HepG2 (cell line): ENCODE results near the gene HELZ2. TPM values are rescaled to one million over a fixed set of nuclear protein-coding genes. Genes with fewer than 3 reads are reported as not detected.
A peak's percentile ranks its signal among the peaks of the same experiment; 100 is the strongest.

ENCODE experiments used
- ATAD3A ChIP-seq: sonication (generic); formaldehyde crosslinking; IDR thresholded peaks from 2 replicates; pipeline ENCODE4 v1.4.0; 2020; ENCODE audit warnings: missing genetic modification reagents
- BORCS8-MEF2B ChIP-seq: sonication (generic); formaldehyde crosslinking; IDR thresholded peaks from 2 replicates; pipeline ENCODE4 v1.8.0; 2022; ENCODE audit warnings: mild to moderate bottlenecking, missing genetic modification reagents
- ELF3 ChIP-seq: IDR thresholded peaks from 2 replicates; pipeline ENCODE4 v1.6.1; 2016; ENCODE audit warnings: missing genetic modification reagents, missing compliant biosample characterization
- ETV5 ChIP-seq: IDR thresholded peaks from 2 replicates; pipeline ENCODE4 v1.6.1; 2018; ENCODE audit warnings: missing biosample characterization, missing genetic modification reagents, inconsistent platforms, borderline replicate concordance
- FOXM1 ChIP-seq: sonication (generic); formaldehyde crosslinking; IDR thresholded peaks from 2 replicates; pipeline ENCODE4 v1.5.0; 2020; ENCODE audit warnings: missing genetic modification reagents
- KAT8 ChIP-seq: IDR thresholded peaks from 2 replicates; pipeline ENCODE4 v1.6.1; 2016; ENCODE audit warnings: missing genetic modification reagents, missing compliant biosample characterization
- PLRG1 ChIP-seq: fragments of 450-650 bp; conservative IDR thresholded peaks from 2 replicates; pipeline ENCODE4 v1.6.1; 2016
- PRMT3 ChIP-seq: sonication (generic); formaldehyde crosslinking; IDR thresholded peaks from 2 replicates; pipeline ENCODE4 v1.8.1; 2022; ENCODE audit warnings: low read depth, mild to moderate bottlenecking, moderate library complexity, missing genetic modification reagents, borderline replicate concordance
- SATB2 ChIP-seq: sonication (generic); formaldehyde crosslinking; IDR thresholded peaks from 2 replicates; pipeline ENCODE4 v1.5.0; 2020; ENCODE audit warnings: missing genetic modification reagents
- SIN3B ChIP-seq: fragments of 150-350 bp; IDR thresholded peaks from 2 replicates; pipeline ENCODE4 v1.6.1; 2014; ENCODE audit warnings: low read length
- TP53 ChIP-seq: sonication (generic); formaldehyde crosslinking; conservative IDR thresholded peaks from 2 replicates; pipeline ENCODE4 v1.4.0; 2020; ENCODE audit warnings: missing genetic modification reagents
- ZNF235 ChIP-seq: sonication (generic); formaldehyde crosslinking; IDR thresholded peaks from 2 replicates; pipeline ENCODE4 v1.8.1; 2023; ENCODE audit warnings: mild to moderate bottlenecking, missing genetic modification reagents, borderline replicate concordance
- ZNF572 ChIP-seq: sonication (generic); formaldehyde crosslinking; IDR thresholded peaks from 2 replicates; pipeline ENCODE4 v1.5.1; 2020; ENCODE audit warnings: mild to moderate bottlenecking, missing genetic modification reagents
- ZNF7 ChIP-seq: IDR thresholded peaks from 2 replicates; pipeline ENCODE4 v1.6.1; 2016; ENCODE audit warnings: missing biosample characterization, missing genetic modification reagents
- polyA plus RNA-seq, 8 experiments: library from polyadenylated mRNA; depleted of rRNA in 3 of 8; stranded (reverse) in 7 of 8; unstranded in 1 of 8; fragments of >200 nt; fragmentation: Illumina TruSeq in 4 of 8; extraction: Trizol in 4 of 8; gene quantifications; 2 replicates each; pipeline versions ENCODE4 v1.2.1 to v1.2.3, GENCODE V29; 2011 to 2016; ENCODE audit warnings: low read depth in 4 of 8, missing spikeins in 1 of 8, mixed read lengths in 1 of 8; ENCODE audit not compliant: insufficient read depth in 1 of 8
- total RNA-seq, 5 experiments: library from RNA; depleted of rRNA; stranded (reverse); fragments of >200 nt; fragmentation: Illumina TruSeq; extraction: Trizol; gene quantifications; 2 replicates each; pipeline ENCODE4 v1.2.3, GENCODE V29; 2016; ENCODE audit warnings: low read depth in 1 of 5
- TF ChIP-seq, protein P1 (sequence below): sonication (generic); formaldehyde crosslinking; IDR thresholded peaks from 2 replicates; pipeline ENCODE4 v1.4.0; 2020; ENCODE audit warnings: mild to moderate bottlenecking, missing genetic modification reagents, borderline replicate concordance
- TF ChIP-seq, protein P2 (sequence below): sonication (generic); formaldehyde crosslinking; IDR thresholded peaks from 2 replicates; pipeline ENCODE4 v1.4.0; 2020; ENCODE audit warnings: mild to moderate bottlenecking, missing genetic modification reagents
- TF ChIP-seq, protein P3 (sequence below): sonication (generic); formaldehyde crosslinking; IDR thresholded peaks from 2 replicates; pipeline ENCODE4 v1.4.0; 2020; ENCODE audit warnings: missing genetic modification reagents

HELZ2 gene
- total and polyA plus RNA-seq, 2 of the 13 experiments (the other 11 are each of a cell fraction or from before 2014, with no cell fraction given), result 9.6 to 10.1 TPM

DNA sequence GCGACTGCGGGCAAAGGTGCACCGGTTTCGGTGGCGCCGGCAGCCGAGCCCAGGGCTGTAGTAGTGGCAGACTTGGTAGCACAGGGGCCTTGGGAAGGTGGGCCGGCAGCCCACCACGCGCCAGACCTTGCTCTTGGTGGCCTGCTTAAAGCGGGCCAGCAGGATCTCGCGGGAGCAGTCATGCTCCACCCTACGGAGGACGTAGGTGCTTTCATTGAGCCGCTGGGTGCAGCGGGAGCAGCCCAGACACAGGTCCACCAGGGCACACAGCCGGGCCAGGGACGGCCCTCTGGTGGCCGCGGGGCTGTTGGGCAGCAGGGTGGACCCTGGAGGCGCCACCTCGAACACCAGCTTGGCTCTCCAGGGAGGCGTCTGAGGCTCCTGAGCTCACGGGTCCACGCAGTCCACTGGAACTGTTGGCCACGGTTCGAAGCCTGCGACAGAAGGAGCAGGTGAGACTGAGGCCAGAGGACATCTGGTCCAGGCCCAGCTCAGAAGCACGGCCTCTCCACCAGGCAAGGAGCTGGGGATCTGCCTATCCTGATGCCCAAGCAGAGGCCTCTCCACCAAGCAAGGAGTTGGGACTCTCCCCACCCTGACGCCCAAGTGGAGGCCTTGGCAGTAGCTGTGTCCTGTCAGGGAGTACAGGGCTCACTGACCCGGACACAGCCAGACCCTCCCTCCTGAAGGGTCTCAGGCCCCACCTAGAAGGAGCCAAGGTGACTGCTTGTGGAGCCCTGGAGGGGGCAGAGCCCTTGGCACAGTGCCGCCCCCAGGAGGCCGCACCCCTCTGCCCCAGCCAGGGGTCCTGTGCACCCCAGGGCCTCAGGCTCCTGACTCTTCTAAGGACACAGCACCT, 1.0 kb downstream of the HELZ2 start (continued):
- TF ChIP-seq, protein P1, sequence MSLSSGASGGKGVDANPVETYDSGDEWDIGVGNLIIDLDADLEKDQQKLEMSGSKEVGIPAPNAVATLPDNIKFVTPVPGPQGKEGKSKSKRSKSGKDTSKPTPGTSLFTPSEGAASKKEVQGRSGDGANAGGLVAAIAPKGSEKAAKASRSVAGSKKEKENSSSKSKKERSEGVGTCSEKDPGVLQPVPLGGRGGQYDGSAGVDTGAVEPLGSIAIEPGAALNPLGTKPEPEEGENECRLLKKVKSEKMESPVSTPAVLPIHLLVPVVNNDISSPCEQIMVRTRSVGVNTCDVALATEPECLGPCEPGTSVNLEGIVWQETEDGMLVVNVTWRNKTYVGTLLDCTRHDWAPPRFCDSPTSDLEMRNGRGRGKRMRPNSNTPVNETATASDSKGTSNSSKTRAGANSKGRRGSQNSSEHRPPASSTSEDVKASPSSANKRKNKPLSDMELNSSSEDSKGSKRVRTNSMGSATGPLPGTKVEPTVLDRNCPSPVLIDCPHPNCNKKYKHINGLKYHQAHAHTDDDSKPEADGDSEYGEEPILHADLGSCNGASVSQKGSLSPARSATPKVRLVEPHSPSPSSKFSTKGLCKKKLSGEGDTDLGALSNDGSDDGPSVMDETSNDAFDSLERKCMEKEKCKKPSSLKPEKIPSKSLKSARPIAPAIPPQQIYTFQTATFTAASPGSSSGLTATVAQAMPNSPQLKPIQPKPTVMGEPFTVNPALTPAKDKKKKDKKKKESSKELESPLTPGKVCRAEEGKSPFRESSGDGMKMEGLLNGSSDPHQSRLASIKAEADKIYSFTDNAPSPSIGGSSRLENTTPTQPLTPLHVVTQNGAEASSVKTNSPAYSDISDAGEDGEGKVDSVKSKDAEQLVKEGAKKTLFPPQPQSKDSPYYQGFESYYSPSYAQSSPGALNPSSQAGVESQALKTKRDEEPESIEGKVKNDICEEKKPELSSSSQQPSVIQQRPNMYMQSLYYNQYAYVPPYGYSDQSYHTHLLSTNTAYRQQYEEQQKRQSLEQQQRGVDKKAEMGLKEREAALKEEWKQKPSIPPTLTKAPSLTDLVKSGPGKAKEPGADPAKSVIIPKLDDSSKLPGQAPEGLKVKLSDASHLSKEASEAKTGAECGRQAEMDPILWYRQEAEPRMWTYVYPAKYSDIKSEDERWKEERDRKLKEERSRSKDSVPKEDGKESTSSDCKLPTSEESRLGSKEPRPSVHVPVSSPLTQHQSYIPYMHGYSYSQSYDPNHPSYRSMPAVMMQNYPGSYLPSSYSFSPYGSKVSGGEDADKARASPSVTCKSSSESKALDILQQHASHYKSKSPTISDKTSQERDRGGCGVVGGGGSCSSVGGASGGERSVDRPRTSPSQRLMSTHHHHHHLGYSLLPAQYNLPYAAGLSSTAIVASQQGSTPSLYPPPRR, result peak; percentile 21; the same call in 1 of the 2 replicates
- TF ChIP-seq BORCS8-MEF2B (CRISPR knock-in tag), result no peak; the same call in 1 of the 2 replicates
- no peak for TF ChIP-seq ZNF7 (CRISPR knock-in tag)
- TF ChIP-seq SIN3B, result no peak
- TF ChIP-seq TP53 (CRISPR knock-in tag), result no peak
- TF ChIP-seq ATAD3A (CRISPR knock-in tag), result no peak; the same call in 1 of the 2 replicates
- TF ChIP-seq, protein P2, sequence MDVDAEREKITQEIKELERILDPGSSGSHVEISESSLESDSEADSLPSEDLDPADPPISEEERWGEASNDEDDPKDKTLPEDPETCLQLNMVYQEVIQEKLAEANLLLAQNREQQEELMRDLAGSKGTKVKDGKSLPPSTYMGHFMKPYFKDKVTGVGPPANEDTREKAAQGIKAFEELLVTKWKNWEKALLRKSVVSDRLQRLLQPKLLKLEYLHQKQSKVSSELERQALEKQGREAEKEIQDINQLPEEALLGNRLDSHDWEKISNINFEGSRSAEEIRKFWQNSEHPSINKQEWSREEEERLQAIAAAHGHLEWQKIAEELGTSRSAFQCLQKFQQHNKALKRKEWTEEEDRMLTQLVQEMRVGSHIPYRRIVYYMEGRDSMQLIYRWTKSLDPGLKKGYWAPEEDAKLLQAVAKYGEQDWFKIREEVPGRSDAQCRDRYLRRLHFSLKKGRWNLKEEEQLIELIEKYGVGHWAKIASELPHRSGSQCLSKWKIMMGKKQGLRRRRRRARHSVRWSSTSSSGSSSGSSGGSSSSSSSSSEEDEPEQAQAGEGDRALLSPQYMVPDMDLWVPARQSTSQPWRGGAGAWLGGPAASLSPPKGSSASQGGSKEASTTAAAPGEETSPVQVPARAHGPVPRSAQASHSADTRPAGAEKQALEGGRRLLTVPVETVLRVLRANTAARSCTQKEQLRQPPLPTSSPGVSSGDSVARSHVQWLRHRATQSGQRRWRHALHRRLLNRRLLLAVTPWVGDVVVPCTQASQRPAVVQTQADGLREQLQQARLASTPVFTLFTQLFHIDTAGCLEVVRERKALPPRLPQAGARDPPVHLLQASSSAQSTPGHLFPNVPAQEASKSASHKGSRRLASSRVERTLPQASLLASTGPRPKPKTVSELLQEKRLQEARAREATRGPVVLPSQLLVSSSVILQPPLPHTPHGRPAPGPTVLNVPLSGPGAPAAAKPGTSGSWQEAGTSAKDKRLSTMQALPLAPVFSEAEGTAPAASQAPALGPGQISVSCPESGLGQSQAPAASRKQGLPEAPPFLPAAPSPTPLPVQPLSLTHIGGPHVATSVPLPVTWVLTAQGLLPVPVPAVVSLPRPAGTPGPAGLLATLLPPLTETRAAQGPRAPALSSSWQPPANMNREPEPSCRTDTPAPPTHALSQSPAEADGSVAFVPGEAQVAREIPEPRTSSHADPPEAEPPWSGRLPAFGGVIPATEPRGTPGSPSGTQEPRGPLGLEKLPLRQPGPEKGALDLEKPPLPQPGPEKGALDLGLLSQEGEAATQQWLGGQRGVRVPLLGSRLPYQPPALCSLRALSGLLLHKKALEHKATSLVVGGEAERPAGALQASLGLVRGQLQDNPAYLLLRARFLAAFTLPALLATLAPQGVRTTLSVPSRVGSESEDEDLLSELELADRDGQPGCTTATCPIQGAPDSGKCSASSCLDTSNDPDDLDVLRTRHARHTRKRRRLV (CRISPR knock-in tag), result no peak
- TF ChIP-seq PLRG1, result no peak
- TF ChIP-seq, protein P3, sequence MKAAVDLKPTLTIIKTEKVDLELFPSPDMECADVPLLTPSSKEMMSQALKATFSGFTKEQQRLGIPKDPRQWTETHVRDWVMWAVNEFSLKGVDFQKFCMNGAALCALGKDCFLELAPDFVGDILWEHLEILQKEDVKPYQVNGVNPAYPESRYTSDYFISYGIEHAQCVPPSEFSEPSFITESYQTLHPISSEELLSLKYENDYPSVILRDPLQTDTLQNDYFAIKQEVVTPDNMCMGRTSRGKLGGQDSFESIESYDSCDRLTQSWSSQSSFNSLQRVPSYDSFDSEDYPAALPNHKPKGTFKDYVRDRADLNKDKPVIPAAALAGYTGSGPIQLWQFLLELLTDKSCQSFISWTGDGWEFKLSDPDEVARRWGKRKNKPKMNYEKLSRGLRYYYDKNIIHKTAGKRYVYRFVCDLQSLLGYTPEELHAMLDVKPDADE (CRISPR knock-in tag), result no peak
- TF ChIP-seq SATB2 (CRISPR knock-in tag), result no peak
- TF ChIP-seq FOXM1, result no peak
- TF ChIP-seq KAT8, result no peak
- TF ChIP-seq ZNF235, result 0 out of 2 replicates have a peak, but pooled peaks have one; percentile 72
- TF ChIP-seq ZNF572 (CRISPR knock-in tag), result 0 out of 2 replicates have a peak, but pooled peaks have one; percentile 8
- 0 out of 2 replicates have a peak, but pooled peaks have one; percentile 8 for TF ChIP-seq ELF3 (CRISPR knock-in tag)
- TF ChIP-seq PRMT3, result no peak
- 0 out of 2 replicates have a peak, but pooled peaks have one; percentile 11 for TF ChIP-seq ETV5 (CRISPR knock-in tag)
